ENCODE measurements around the gene DNAL4.

- no peak for TF ChIP-seq CTCF (IDR thresholded peaks at IDR 0.05)
- TF ChIP-seq EZH2 (IDR thresholded peaks at IDR 0.05; ENCODE audit: borderline replicate concordance, insufficient read depth, low read depth, low read length, poor library complexity, severe bottlenecking) = no peak
These were observed 42.0 kb upstream of the DNAL4 start for GRCh38 chr22:38835888-38836301.

Data from B cell (primary cell).